A549 (cell line): ENCODE results near the gene MAZ. TPM values are rescaled to one million over a fixed set of nuclear protein-coding genes. Genes with fewer than 3 reads are reported as not detected.

ENCODE experiments used
- ATAC-seq, 2 experiments: fragments of 200-7000 bp in 1 of 2; fragments of >200 bp in 1 of 2; cut with Nextera tagmentation in 1 of 2; cut with Tn5 transposase in 1 of 2; 3 replicates each; pipeline versions ENCODE4 v1.8.0 to v1.9.1; 2018 to 2020; ENCODE audit warnings: mild to moderate bottlenecking in 1 of 2, moderate library complexity in 1 of 2
- CTCF ChIA-PET: fragments of 300-600 bp; sonication (Branson Sonifier 250); formaldehyde crosslinking; extraction: SDS; loops from one replicate; lab custom pipeline; 2021; ENCODE audit warnings: antibody characterized with exemption, inconsistent platforms; lab: Yijun Ruan, JAX
- POLR2A ChIA-PET: fragments of 350-600 bp; formaldehyde crosslinking; extraction: SDS; loops from one replicate; lab custom pipeline; 2021; ENCODE audit warnings: antibody characterized with exemption, inconsistent platforms; lab: Yijun Ruan, JAX
- DNase-seq, 2 experiments: peaks; one replicate each; pipeline versions ENCODE4 v3.0.0 to v3.0.0-alpha.2; 2011 to 2016; ENCODE audit warnings: low read depth in 1 of 2, low spot score in 1 of 2
- FAIRE-seq: peaks from 2 replicates; lab custom pipeline; 2011; peaks lifted over from hg19 to GRCh38; lab: Jason Lieb, UNC
- H3K27ac ChIP-seq, 2 experiments: fragments of >200 bp; sonication (Bioruptor Twin); formaldehyde crosslinking; 3 replicates each; pipeline ENCODE4 v1.5.1; 2016 to 2017
- H3K4me1 ChIP-seq: fragments of >200 bp; sonication (Bioruptor Twin); formaldehyde crosslinking; 3 replicates; pipeline ENCODE4 v1.6.1; 2016
- H3K4me2 ChIP-seq: fragments of >200 bp; sonication (Bioruptor Twin); formaldehyde crosslinking; 3 replicates; pipeline ENCODE4 v1.6.1; 2016
- H3K4me3 ChIP-seq: fragments of >200 bp; sonication (Bioruptor Twin); formaldehyde crosslinking; 3 replicates; pipeline ENCODE4 v1.5.1; 2016
- H3K9me3 ChIP-seq: fragments of >200 bp; sonication (Bioruptor Twin); formaldehyde crosslinking; 3 replicates; pipeline ENCODE4 v1.6.1; 2016
- ATOH8 ChIP-seq: fragments of 250-450 bp; sonication (Bioruptor Pico); IDR thresholded peaks from 2 replicates; pipeline ENCODE4 v1.5.0; 2020; ENCODE audit warnings: low read depth, mild to moderate bottlenecking, moderate library complexity
- CBX8 ChIP-seq: fragments of 200-600 bp; sonication (generic); IDR thresholded peaks from 2 replicates; pipeline ENCODE4 v1.6.1; 2016
- E2F6 ChIP-seq: IDR thresholded peaks from 2 replicates; pipeline ENCODE4 v1.6.1; 2012; ENCODE audit warnings: low read depth, borderline replicate concordance
- HES2 ChIP-seq: fragments of >200 bp; sonication (Bioruptor Twin); formaldehyde crosslinking; IDR thresholded peaks from 2 replicates; pipeline ENCODE4 v1.6.1; 2016
- HEYL ChIP-seq: fragments of 250-450 bp; sonication (Bioruptor Pico); IDR thresholded peaks from 2 replicates; pipeline ENCODE4 v1.8.0; 2021; ENCODE audit warnings: mild to moderate bottlenecking, moderate library complexity
- HMGXB4 ChIP-seq: fragments of 250-450 bp; sonication (Bioruptor Pico); IDR thresholded peaks from 2 replicates; pipeline ENCODE4 v1.5.0; 2021; ENCODE audit warnings: mild to moderate bottlenecking, moderate library complexity, borderline replicate concordance
- HOXA7 ChIP-seq: fragments of 250-450 bp; sonication (Bioruptor Pico); IDR thresholded peaks from 2 replicates; pipeline ENCODE4 v1.5.0; 2020; ENCODE audit warnings: mild to moderate bottlenecking, moderate library complexity
- HOXB13 ChIP-seq: fragments of 250-450 bp; sonication (Bioruptor Pico); IDR thresholded peaks from 2 replicates; pipeline ENCODE4 v1.5.0; 2020; ENCODE audit warnings: low read depth, mild to moderate bottlenecking, moderate library complexity
- HOXB5 ChIP-seq: fragments of 250-450 bp; sonication (Bioruptor Pico); IDR thresholded peaks from 2 replicates; pipeline ENCODE4 v1.5.0; 2020; ENCODE audit warnings: mild to moderate bottlenecking, moderate library complexity
- JUNB ChIP-seq: fragments of >200 bp; sonication (Bioruptor Twin); formaldehyde crosslinking; IDR thresholded peaks from 2 replicates; pipeline ENCODE4 v1.6.1; 2016
- KDM1A ChIP-seq: fragments of 200-600 bp; sonication (generic); IDR thresholded peaks from 2 replicates; pipeline ENCODE4 v1.6.1; 2016; ENCODE audit warnings: low read depth, mild to moderate bottlenecking
- MAX ChIP-seq: IDR thresholded peaks from 2 replicates; pipeline ENCODE4 v1.6.1; 2012
- NFE2L2 ChIP-seq: fragments of 150-350 bp; conservative IDR thresholded peaks from 2 replicates; pipeline ENCODE4 v1.6.1; 2014; ENCODE audit warnings: low read length
- NR3C1 ChIP-seq: fragments of >200 bp; sonication (Bioruptor Twin); formaldehyde crosslinking; IDR thresholded peaks from 3 replicates; pipeline ENCODE4 v1.6.1; 2017
- PHF8 ChIP-seq: fragments of 200-600 bp; sonication (generic); IDR thresholded peaks from 2 replicates; pipeline ENCODE4 v1.6.1; 2016; ENCODE audit warnings: low read depth, mild to moderate bottlenecking, antibody characterized with exemption, moderate library complexity, borderline replicate concordance
- POLR2A ChIP-seq: IDR thresholded peaks from 2 replicates; pipeline ENCODE4 v1.6.1; 2012; ENCODE audit warnings: mild to moderate bottlenecking, low read length
- RAD21 ChIP-seq, 2 experiments: fragments of >200 bp in 1 of 2; sonication (Bioruptor Twin) in 1 of 2; formaldehyde crosslinking in 1 of 2; IDR thresholded peaks in 1 of 2; conservative IDR thresholded peaks in 1 of 2; 2 replicates in 1 of 2; 3 replicates in 1 of 2; pipeline ENCODE4 v1.6.1; 2012 to 2018; ENCODE audit warnings: inconsistent platforms in 1 of 2
- RNF2 ChIP-seq: fragments of 200-600 bp; sonication (generic); IDR thresholded peaks from 2 replicates; pipeline ENCODE4 v1.6.1; 2016; ENCODE audit warnings: low read depth, mild to moderate bottlenecking, antibody characterized with exemption, moderate library complexity, borderline replicate concordance
- TP53 ChIP-seq: fragments of 250-450 bp; sonication (Bioruptor Pico); IDR thresholded peaks from 2 replicates; pipeline ENCODE4 v1.5.0; 2021; ENCODE audit warnings: mild to moderate bottlenecking, moderate library complexity
- ZC3H11A ChIP-seq: fragments of 450-650 bp; IDR thresholded peaks from 2 replicates; pipeline ENCODE4 v1.6.1; 2014; ENCODE audit warnings: antibody characterized with exemption, mild to moderate bottlenecking
- ZNF302 ChIP-seq: fragments of 250-450 bp; sonication (Bioruptor Pico); IDR thresholded peaks from 2 replicates; pipeline ENCODE4 v1.9.0; 2021; ENCODE audit warnings: inconsistent platforms, mild to moderate bottlenecking, moderate library complexity
- ZSCAN20 ChIP-seq: fragments of 250-450 bp; sonication (Bioruptor Pico); IDR thresholded peaks from 2 replicates; pipeline ENCODE4 v1.8.0; 2022; ENCODE audit warnings: mild to moderate bottlenecking, moderate library complexity
- WGBS: methylation state at CpG from one replicate; pipeline ENCODE4 v1.1.6; 2017; ENCODE audit errors: missing lambda C conversion rate; 5-methylcytosine and 5-hydroxymethylcytosine counted together
- polyA plus RNA-seq, 4 experiments: library from polyadenylated mRNA; depleted of rRNA in 3 of 4; stranded (reverse); fragments of >200 nt; fragmentation: RNase III in 1 of 4; extraction: RNeasy Plus Mini Kit Qiagen cat#74134 plus additional on column Dnase treatment in 1 of 4; gene quantifications; 2 replicates in 3 of 4; 3 replicates in 1 of 4; pipeline ENCODE4 v1.2.3, GENCODE V29; 2011 to 2017
- TF ChIP-seq, protein P1 (sequence below): IDR thresholded peaks from 2 replicates; pipeline ENCODE4 v1.6.1; 2012
- TF ChIP-seq, protein P2 (sequence below): fragments of 200-600 bp; sonication (generic); IDR thresholded peaks from 2 replicates; pipeline ENCODE4 v1.6.1; 2016; ENCODE audit warnings: antibody characterized with exemption, mild to moderate bottlenecking, moderate library complexity

Gene MAZ
- polyA plus RNA-seq, 2 of the 4 experiments (the other 2 are of a cell fraction): 79.6 to 231 TPM

DNA sequence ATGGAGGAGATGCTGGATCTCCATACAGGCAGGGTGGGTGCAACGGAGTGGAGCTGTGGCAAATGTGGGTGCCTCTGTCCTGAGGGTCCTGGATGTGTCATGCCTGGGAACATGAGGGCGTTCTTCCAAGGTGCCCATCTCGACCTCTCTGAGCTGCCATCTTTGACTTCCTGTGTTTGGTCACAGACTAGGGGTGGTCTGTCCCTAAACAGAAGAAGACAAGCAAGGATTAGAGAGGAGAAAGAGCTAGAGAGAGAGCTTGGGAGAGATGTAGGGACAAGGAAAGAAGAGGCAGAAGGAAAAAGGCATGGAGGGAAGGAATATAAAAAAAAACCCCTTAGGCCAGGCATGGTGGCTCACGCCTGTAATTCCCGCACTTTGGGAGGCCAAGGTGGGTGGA lies 31.6 kb upstream of the MAZ start:
- TF ChIP-seq, protein P1, sequence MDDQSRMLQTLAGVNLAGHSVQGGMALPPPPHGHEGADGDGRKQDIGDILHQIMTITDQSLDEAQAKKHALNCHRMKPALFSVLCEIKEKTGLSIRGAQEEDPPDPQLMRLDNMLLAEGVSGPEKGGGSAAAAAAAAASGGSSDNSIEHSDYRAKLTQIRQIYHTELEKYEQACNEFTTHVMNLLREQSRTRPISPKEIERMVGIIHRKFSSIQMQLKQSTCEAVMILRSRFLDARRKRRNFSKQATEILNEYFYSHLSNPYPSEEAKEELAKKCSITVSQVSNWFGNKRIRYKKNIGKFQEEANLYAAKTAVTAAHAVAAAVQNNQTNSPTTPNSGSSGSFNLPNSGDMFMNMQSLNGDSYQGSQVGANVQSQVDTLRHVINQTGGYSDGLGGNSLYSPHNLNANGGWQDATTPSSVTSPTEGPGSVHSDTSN: no peak
- no peak for TF ChIP-seq PHF8
- no peak for TF ChIP-seq TP53 (CRISPR knock-in tag)
- TF ChIP-seq HOXB5 (CRISPR knock-in tag): no peak
- no peak for TF ChIP-seq JUNB
- no peak for TF ChIP-seq HOXA7 (CRISPR knock-in tag)
- TF ChIP-seq ZSCAN20: no peak
- no peak for TF ChIP-seq ZC3H11A
- no peak for TF ChIP-seq HOXB13 (CRISPR knock-in tag)
- no peak for TF ChIP-seq ZNF302 (CRISPR knock-in tag)
- TF ChIP-seq CBX8: no peak
- no peak for TF ChIP-seq MAX
- no peak for TF ChIP-seq NR3C1
- 54% methylated on average over 5 of the region's 5 CpGs for WGBS
- Histone ChIP-seq H3K4me2 (no peak overlapping the region), H3K27ac (no peak overlapping the region), H3K4me1 (peaks cover 7% of the 10 kb centered on the region; the same call in 2 of the 3 replicates), H3K4me3 (no peak overlapping the region), H3K9me3 (no peaks in the 10 kb centered on the region)
- FAIRE-seq (no peak), DNase-seq (no peak), ATAC-seq (no peak)
- CTCF ChIA-PET: interaction anchor here (0.8 to 3.3 kb wide), 3 partner anchors 11 to 83 kb away, joined by 3 to 17 read pairs (median 3); partner anchors contain the start of gene KIF22
- POLR2A ChIA-PET: interaction anchor here (0.6 kb wide), 1 partner anchor 25 kb away, joined by 3 read pairs; no protein-coding TSS in a partner anchor

DNA sequence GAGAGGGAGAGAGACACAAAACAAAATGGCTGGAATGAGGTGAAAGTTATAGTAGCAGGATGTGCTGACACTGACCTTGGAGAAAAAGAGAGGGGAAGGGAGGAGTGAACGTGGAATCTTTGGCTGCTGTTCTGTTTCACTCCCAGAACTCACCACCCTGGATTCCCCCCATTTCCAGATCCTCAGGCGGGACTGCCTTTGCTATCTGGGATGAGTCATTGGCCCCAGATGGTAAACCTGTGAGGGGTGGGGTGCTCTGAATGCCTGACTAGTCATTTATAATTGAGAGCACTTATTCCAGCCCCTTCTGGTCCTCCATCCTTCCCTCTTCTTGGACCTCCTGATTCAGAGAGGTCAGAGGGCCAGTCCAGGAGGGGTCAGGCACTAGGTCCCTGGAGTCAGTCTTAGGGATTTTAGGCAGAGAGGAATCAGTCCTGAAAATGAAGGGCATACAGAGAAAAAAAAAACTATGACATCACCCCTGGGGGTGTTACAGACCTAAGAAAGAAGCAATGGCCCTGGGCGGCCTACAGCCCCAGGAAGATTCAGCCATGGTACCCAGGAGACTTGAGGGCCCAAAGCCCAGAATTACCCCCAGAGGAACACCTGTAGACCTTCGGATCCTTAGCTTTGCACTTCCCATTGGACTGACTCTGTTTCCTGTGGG lies 30.5 kb upstream of the MAZ start:
- no peak for ATAC-seq
- TF ChIP-seq HES2 (no peak), HMGXB4 (CRISPR knock-in tag) (no peak), HOXB13 (CRISPR knock-in tag) (no peak), RNF2 (no peak), NFE2L2 (no peak), NR3C1 (no peak), POLR2A (no peak), RAD21 (conservative IDR thresholded peaks at IDR 0.05 in 1 of 2, IDR thresholded peaks at IDR 0.05 in 1 of 2) (no peak), PHF8 (no peak), HEYL (no peak), KDM1A (no peak), TP53 (CRISPR knock-in tag) (no peak), E2F6 (no peak), ATOH8 (CRISPR knock-in tag) (no peak)
- TF ChIP-seq, protein P2, sequence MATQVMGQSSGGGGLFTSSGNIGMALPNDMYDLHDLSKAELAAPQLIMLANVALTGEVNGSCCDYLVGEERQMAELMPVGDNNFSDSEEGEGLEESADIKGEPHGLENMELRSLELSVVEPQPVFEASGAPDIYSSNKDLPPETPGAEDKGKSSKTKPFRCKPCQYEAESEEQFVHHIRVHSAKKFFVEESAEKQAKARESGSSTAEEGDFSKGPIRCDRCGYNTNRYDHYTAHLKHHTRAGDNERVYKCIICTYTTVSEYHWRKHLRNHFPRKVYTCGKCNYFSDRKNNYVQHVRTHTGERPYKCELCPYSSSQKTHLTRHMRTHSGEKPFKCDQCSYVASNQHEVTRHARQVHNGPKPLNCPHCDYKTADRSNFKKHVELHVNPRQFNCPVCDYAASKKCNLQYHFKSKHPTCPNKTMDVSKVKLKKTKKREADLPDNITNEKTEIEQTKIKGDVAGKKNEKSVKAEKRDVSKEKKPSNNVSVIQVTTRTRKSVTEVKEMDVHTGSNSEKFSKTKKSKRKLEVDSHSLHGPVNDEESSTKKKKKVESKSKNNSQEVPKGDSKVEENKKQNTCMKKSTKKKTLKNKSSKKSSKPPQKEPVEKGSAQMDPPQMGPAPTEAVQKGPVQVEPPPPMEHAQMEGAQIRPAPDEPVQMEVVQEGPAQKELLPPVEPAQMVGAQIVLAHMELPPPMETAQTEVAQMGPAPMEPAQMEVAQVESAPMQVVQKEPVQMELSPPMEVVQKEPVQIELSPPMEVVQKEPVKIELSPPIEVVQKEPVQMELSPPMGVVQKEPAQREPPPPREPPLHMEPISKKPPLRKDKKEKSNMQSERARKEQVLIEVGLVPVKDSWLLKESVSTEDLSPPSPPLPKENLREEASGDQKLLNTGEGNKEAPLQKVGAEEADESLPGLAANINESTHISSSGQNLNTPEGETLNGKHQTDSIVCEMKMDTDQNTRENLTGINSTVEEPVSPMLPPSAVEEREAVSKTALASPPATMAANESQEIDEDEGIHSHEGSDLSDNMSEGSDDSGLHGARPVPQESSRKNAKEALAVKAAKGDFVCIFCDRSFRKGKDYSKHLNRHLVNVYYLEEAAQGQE: no peak
- H3K27ac ChIP-seq: no peak overlapping the region
- peaks cover 10% of the 10 kb centered on the region; the same call in 2 of the 3 replicates for H3K4me1 ChIP-seq
- no peak overlapping the region for H3K4me2 ChIP-seq
- 58% methylated on average over 4 of the region's 4 CpGs for WGBS
- H3K9me3 ChIP-seq: no peaks in the 10 kb centered on the region
- ChIA-PET CTCF (interaction anchor here (1.5 to 2.0 kb wide), 2 partner anchors 14 to 75 kb away, joined by 3 to 4 read pairs; no protein-coding TSS in a partner anchor), POLR2A (no interaction called here)
- no peak for DNase-seq
- no peak for FAIRE-seq
- no peak overlapping the region for H3K4me3 ChIP-seq
